Upper lobe of right lung (tissue), 1 donor: ENCODE results near the gene MPHOSPH9. TPM values are rescaled to one million over a fixed set of nuclear protein-coding genes. Genes with fewer than 3 reads are reported as not detected.

ENCODE experiments used
- ATAC-seq: fragments of 200-7000 bp; cut with Tn5 transposase; one replicate; pipeline ENCODE4 v1.9.1; 2020; ENCODE audit warnings: mild to moderate bottlenecking, moderate library complexity
- DNase-seq: peaks from one replicate; pipeline ENCODE4 v3.0.0-alpha.2; 2020
- H3K27ac ChIP-seq: fragments of 200-600 bp; one replicate; pipeline ENCODE4 v1.8.0; 2022
- H3K27me3 ChIP-seq: fragments of 200-600 bp; one replicate; pipeline ENCODE4 v1.8.0; 2022; ENCODE audit warnings: mild to moderate bottlenecking
- H3K36me3 ChIP-seq: fragments of 200-600 bp; one replicate; pipeline ENCODE4 v1.8.0; 2022
- H3K4me1 ChIP-seq: fragments of 200-600 bp; one replicate; pipeline ENCODE4 v1.8.0; 2022
- H3K4me3 ChIP-seq: fragments of 200-600 bp; one replicate; pipeline ENCODE4 v1.8.0; 2022; ENCODE audit warnings: mild to moderate bottlenecking
- H3K9me3 ChIP-seq: fragments of 200-600 bp; one replicate; pipeline ENCODE4 v1.8.0; 2022
- CTCF ChIP-seq: fragments of 200-600 bp; IDR thresholded peaks from one replicate; pipeline ENCODE4 v1.8.0; 2022; ENCODE audit warnings: antibody characterized with exemption
- intact Hi-C: fragments of 100-400 bp; cut with DNase I; formaldehyde crosslinking; loops from one replicate; pipeline ENCODE4 v1.11.0; 2022
- total RNA-seq: library from RNA; stranded (reverse); fragmentation: NEBNext Ultra II Directional; extraction: Animal tissue kit (Norgen Biotek cat#: 25700); gene quantifications from one replicate; pipeline ENCODE4 v1.2.1, GENCODE V29; 2021
- donor health status: DM: no; HTN: yes; CAD: no; lungs with severe emphysema.

MPHOSPH9 gene
- total RNA-seq, 1 donor from 2014 or later, result 20.3 TPM

GRCh38 chr12:123263196-123263817, 30.4 kb upstream of the MPHOSPH9 start:
- TF ChIP-seq CTCF, result no peak
- Histone ChIP-seq H3K36me3 (peaks cover 55% of the 10 kb centered on the region), H3K4me1 (peaks cover 6% of the 10 kb centered on the region), H3K9me3 (no peaks in the 10 kb centered on the region), H3K4me3 (no peak overlapping the region), H3K27ac (no peak overlapping the region), H3K27me3 (no peaks in the 10 kb centered on the region)
- no peak for ATAC-seq
- intact Hi-C loops, result no loop called here
- no peak for DNase-seq

GRCh38 chr12:123261196-123261595, 28.3 kb upstream of the MPHOSPH9 start:
- ATAC-seq (no peak), DNase-seq (no peak)
- Histone ChIP-seq H3K27ac (no peak overlapping the region), H3K4me3 (no peak overlapping the region), H3K9me3 (no peaks in the 10 kb centered on the region), H3K27me3 (no peaks in the 10 kb centered on the region), H3K36me3 (peaks cover 76% of the 10 kb centered on the region), H3K4me1 (no peaks in the 10 kb centered on the region)
- intact Hi-C loops, result no loop called here
- TF ChIP-seq CTCF, result no peak

- Histone ChIP-seq H3K4me1 (no peaks in the 10 kb centered on the region), H3K9me3 (no peaks in the 10 kb centered on the region), H3K36me3 (peaks cover 85% of the 10 kb centered on the region), H3K27me3 (no peaks in the 10 kb centered on the region), H3K4me3 (no peak overlapping the region), H3K27ac (no peak overlapping the region)
- no peak for TF ChIP-seq CTCF
- no peak for ATAC-seq
- intact Hi-C loops, result no loop called here
- DNase-seq, result no peak
These were observed 27.1 kb upstream of the MPHOSPH9 start for GRCh38 chr12:123260081-123260480.

GRCh38 chr12:123258593-123258992, 25.7 kb upstream of the MPHOSPH9 start:
- DNase-seq (no peak), ATAC-seq (no peak)
- H3K4me3 ChIP-seq, result no peak overlapping the region
- H3K4me1 ChIP-seq, result no peaks in the 10 kb centered on the region
- TF ChIP-seq CTCF, result no peak
- H3K9me3 ChIP-seq, result no peaks in the 10 kb centered on the region
- intact Hi-C loops, result no loop called here
- H3K27ac ChIP-seq, result no peak overlapping the region
- H3K27me3 ChIP-seq, result no peaks in the 10 kb centered on the region
- peaks cover 88% of the 10 kb centered on the region for H3K36me3 ChIP-seq

GRCh38 chr12:123254853-123255446, 22.0 kb upstream of the MPHOSPH9 start:
- ATAC-seq, result no peak
- no peak overlapping the region for H3K27ac ChIP-seq

More at GRCh38 chr12:123254853-123255446, 22.0 kb upstream of the MPHOSPH9 start:
- H3K27me3 ChIP-seq, result no peaks in the 10 kb centered on the region
- H3K36me3 ChIP-seq, result peaks cover 58% of the 10 kb centered on the region
- peaks cover 10% of the 10 kb centered on the region for H3K4me1 ChIP-seq
- no peak overlapping the region for H3K4me3 ChIP-seq
- DNase-seq, result no peak
- TF ChIP-seq CTCF, result no peak
- intact Hi-C loops, result no loop called here
- H3K9me3 ChIP-seq, result no peaks in the 10 kb centered on the region
